Measurements from ENCODE around the gene ZNF761.
A peak's percentile ranks its signal among the peaks of the same experiment; 100 is the strongest.
"Not testable (repeated sequence)": the region's sequence is repeated elsewhere in the genome, so short reads cannot be mapped to it uniquely, and the experiment has no call there.

ZNF761 gene

DNA sequence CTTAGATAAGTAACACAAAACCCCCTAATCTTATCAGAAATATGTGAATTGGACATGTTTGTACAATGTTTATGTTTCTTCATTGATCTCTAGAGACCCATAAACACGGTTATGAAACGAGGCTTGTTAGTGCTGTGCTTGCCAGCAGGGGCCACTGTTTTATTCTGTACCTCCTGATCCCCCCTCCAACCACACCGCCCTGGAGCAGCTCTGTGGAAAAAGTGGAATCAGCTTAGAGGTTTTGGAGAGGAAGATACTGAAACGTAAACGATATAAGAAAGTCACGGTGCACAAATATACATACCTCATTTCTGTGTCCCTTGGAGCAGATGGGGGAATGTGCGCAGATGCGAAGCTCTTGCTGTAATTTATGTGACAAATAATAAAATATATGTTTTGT, 8.1 kb upstream of the ZNF761 start:
- not testable (repeated sequence) for H3K9me3 ChIP-seq (ENCODE audit: low read length); H3K4me2 ChIP-seq (ENCODE audit: low read length); H3K36me3 ChIP-seq (ENCODE audit: insufficient read depth, low read length); H3K4me3 ChIP-seq (ENCODE audit: low read depth, low read length, poor library complexity, severe bottlenecking); H4K20me1 ChIP-seq (ENCODE audit: insufficient read depth, low read length); H3K9me2 ChIP-seq (ENCODE audit: low read depth, low read length); H3K9ac ChIP-seq (ENCODE audit: low read length); H3K27ac ChIP-seq (ENCODE audit: low read depth, low read length, poor library complexity, severe bottlenecking); H3K79me2 ChIP-seq (ENCODE audit: insufficient read depth, low read length); H3K4me1 ChIP-seq (ENCODE audit: insufficient read depth, low read length, severe bottlenecking); H3F3A ChIP-seq (ENCODE audit: insufficient read depth, low read length); H2AFZ ChIP-seq (ENCODE audit: low read length); H3K27me3 ChIP-seq (ENCODE audit: insufficient read depth, low read length)
- TF ChIP-seq, protein P1, sequence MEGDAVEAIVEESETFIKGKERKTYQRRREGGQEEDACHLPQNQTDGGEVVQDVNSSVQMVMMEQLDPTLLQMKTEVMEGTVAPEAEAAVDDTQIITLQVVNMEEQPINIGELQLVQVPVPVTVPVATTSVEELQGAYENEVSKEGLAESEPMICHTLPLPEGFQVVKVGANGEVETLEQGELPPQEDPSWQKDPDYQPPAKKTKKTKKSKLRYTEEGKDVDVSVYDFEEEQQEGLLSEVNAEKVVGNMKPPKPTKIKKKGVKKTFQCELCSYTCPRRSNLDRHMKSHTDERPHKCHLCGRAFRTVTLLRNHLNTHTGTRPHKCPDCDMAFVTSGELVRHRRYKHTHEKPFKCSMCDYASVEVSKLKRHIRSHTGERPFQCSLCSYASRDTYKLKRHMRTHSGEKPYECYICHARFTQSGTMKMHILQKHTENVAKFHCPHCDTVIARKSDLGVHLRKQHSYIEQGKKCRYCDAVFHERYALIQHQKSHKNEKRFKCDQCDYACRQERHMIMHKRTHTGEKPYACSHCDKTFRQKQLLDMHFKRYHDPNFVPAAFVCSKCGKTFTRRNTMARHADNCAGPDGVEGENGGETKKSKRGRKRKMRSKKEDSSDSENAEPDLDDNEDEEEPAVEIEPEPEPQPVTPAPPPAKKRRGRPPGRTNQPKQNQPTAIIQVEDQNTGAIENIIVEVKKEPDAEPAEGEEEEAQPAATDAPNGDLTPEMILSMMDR (IDR thresholded peaks at IDR 0.05; ENCODE audit: low read length) = peak; percentile 11; the same call in 1 of the 2 replicates

DNA sequence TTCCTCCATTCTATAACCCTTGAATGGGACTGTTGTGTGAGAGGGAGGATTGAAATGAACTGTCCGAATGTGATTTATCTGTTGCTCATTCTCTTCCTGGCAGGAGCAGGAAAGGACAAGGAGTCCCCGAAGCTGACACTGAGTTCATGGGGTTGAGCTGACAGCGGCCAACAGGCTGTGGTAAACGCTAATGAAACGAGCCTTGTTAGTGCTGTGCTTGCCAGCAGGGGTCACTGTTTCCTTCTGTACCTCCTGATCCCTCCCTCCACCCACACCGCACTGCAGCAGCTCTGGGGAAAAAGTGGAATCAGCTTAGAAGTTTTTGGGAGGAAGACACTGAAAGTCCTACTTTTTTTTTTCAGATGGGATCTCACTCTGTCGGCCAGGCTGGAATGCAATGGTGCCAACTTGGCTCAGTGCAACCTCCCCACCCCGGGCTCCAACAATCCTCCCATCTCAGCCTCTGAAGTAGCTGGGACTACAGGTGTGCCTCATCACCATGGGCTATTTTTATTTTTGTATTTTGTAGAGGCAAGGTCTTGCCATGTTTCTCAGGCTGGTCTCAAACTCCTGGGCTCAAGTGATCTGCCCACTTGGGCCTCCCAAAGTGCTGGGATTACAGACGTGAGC, 6.7 kb upstream of the ZNF761 start:
- H2AFZ ChIP-seq (ENCODE audit: low read length) = no peak overlapping the region
- H3K9ac ChIP-seq (ENCODE audit: low read length) = no peak overlapping the region

DNA sequence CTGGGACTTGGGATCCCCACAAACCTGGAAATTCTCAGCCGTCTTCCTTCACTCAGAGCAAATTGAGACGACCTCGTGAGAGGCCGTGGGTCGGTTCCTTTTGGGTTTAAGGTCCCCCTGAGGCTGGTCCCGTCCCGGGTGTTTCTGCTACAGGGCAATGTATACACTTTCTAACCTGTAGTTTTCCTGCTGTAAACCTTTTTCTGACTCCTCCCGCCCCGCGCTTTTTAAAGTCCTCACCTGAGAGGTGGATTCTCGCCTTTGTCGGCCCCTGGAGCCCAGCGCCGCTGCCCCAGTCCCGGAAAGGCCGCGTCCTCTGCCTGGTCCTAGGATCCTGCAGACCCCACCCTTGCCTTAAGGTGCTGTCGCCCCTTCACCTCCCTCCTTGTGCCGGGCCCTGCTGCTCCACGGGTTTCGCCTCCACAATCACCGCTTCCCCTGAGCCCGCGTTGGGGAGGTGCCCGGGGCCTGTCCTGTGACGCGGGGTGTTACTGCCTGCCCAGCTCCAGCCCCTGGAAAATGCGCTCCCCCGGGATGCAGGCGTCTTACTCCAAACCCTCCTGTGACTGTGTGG, 391 bp downstream of the ZNF761 start:
- H3K36me3 ChIP-seq (ENCODE audit: insufficient read depth, low read length) = peaks cover 42% of the 10 kb centered on the region
- 0 out of 2 replicates have a peak, but pooled peaks cover 3% of the 10 kb centered on the region for H3K9me3 ChIP-seq (ENCODE audit: low read length)
- H3K9me2 ChIP-seq (ENCODE audit: low read depth, low read length) = no peaks in the 10 kb centered on the region
- no peak overlapping the region for H2AFZ ChIP-seq (ENCODE audit: low read length)
- H3K27ac ChIP-seq (ENCODE audit: low read depth, low read length, poor library complexity, severe bottlenecking) = no peak overlapping the region
- H3K9ac ChIP-seq (ENCODE audit: low read length) = peak overlapping the region; percentile 89
- TF ChIP-seq, protein P1 (IDR thresholded peaks at IDR 0.05; ENCODE audit: low read length) = no peak
- TF ChIP-seq EZH2 (IDR thresholded peaks at IDR 0.05; ENCODE audit: borderline replicate concordance, low read length) = no peak
- H3K4me1 ChIP-seq (ENCODE audit: insufficient read depth, low read length, severe bottlenecking) = peaks cover 12% of the 10 kb centered on the region
- no peaks in the 10 kb centered on the region for H3K27me3 ChIP-seq (ENCODE audit: insufficient read depth, low read length)
- no peaks in the 10 kb centered on the region for H4K20me1 ChIP-seq (ENCODE audit: insufficient read depth, low read length)
- H3F3A ChIP-seq (ENCODE audit: insufficient read depth, low read length) = no peaks in the 10 kb centered on the region
- H3K4me3 ChIP-seq (ENCODE audit: low read depth, low read length, poor library complexity, severe bottlenecking) = peak overlapping the region; percentile 78
- 0 out of 2 replicates have a peak, but pooled peaks cover 6% of the 10 kb centered on the region for H3K79me2 ChIP-seq (ENCODE audit: insufficient read depth, low read length)
- peak overlapping the region; percentile 94 for H3K4me2 ChIP-seq (ENCODE audit: low read length)

More for the DNA sequence above, 6.7 kb upstream of the ZNF761 start:
- Histone ChIP-seq H3K36me3 (ENCODE audit: insufficient read depth, low read length) (no peaks in the 10 kb centered on the region), H3K27ac (ENCODE audit: low read depth, low read length, poor library complexity, severe bottlenecking) (no peak overlapping the region), H3K79me2 (ENCODE audit: insufficient read depth, low read length) (no peaks in the 10 kb centered on the region), H4K20me1 (ENCODE audit: insufficient read depth, low read length) (no peaks in the 10 kb centered on the region), H3K9me3 (ENCODE audit: low read length) (no peaks in the 10 kb centered on the region), H3K4me1 (ENCODE audit: insufficient read depth, low read length, severe bottlenecking) (no peaks in the 10 kb centered on the region), H3F3A (ENCODE audit: insufficient read depth, low read length) (no peaks in the 10 kb centered on the region), H3K4me2 (ENCODE audit: low read length) (no peak overlapping the region), H3K4me3 (ENCODE audit: low read depth, low read length, poor library complexity, severe bottlenecking) (no peak overlapping the region), H3K27me3 (ENCODE audit: insufficient read depth, low read length) (no peaks in the 10 kb centered on the region), H3K9me2 (ENCODE audit: low read depth, low read length) (no peaks in the 10 kb centered on the region)
- TF ChIP-seq, protein P1 (IDR thresholded peaks at IDR 0.05; ENCODE audit: low read length) = peak; percentile 72
- TF ChIP-seq EZH2 (IDR thresholded peaks at IDR 0.05; ENCODE audit: borderline replicate concordance, low read length) = no peak

DNA sequence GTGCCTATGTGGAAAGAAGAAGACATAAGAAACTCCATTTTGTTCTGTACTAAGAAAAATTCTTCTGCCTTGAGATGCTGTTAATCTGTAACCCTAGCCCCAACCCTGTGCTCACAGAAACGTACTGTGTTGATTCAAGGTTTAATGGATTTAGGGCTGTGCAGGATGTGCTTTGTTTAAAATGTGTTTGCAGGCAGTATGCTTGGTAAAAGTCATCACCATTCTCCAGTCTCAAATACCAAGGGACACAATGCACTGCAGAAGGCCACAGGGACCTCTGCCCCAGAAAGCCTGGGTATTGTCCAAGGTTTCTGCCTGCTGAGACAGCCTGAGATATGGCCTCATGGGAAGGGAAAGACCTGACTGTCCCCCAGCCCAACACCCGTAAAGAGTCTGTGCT, 12.0 kb downstream of the ZNF761 start:
- peaks cover 89% of the 10 kb centered on the region for H3K36me3 ChIP-seq (ENCODE audit: insufficient read depth, low read length)
- not testable (repeated sequence) for H2AFZ ChIP-seq (ENCODE audit: low read length); H3K27me3 ChIP-seq (ENCODE audit: insufficient read depth, low read length)

DNA sequence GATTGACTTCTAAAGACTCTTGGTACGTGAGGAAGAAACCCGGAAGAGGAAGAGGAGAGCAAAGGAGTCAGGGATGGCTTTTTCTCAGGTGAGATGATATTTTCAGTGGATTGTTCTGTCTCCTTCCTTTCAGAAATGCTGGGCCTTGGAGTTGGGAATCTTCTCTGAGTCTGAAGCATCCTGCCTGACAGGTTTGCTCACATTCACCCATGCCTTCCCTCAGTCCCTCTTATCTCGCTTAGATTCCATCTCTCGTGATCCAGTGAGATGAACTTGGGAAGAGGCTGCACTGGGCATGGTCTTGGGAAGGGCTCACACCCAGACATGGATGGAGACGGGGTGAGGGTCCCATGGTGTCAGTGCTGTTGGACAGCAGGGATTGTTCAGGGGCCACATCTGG, 15.4 kb downstream of the ZNF761 start:
- not testable (repeated sequence) for H3K4me1 ChIP-seq (ENCODE audit: insufficient read depth, low read length, severe bottlenecking); H3F3A ChIP-seq (ENCODE audit: insufficient read depth, low read length); H3K27me3 ChIP-seq (ENCODE audit: insufficient read depth, low read length); H2AFZ ChIP-seq (ENCODE audit: low read length); H3K79me2 ChIP-seq (ENCODE audit: insufficient read depth, low read length); H3K9ac ChIP-seq (ENCODE audit: low read length); H3K4me3 ChIP-seq (ENCODE audit: low read depth, low read length, poor library complexity, severe bottlenecking); H3K27ac ChIP-seq (ENCODE audit: low read depth, low read length, poor library complexity, severe bottlenecking); H3K9me3 ChIP-seq (ENCODE audit: low read length); H4K20me1 ChIP-seq (ENCODE audit: insufficient read depth, low read length); H3K4me2 ChIP-seq (ENCODE audit: low read length); H3K9me2 ChIP-seq (ENCODE audit: low read depth, low read length)
- H3K36me3 ChIP-seq (ENCODE audit: insufficient read depth, low read length) = peaks cover 92% of the 10 kb centered on the region

More for the DNA sequence above, 12.0 kb downstream of the ZNF761 start:
- H3K4me3 ChIP-seq (ENCODE audit: low read depth, low read length, poor library complexity, severe bottlenecking); H4K20me1 ChIP-seq (ENCODE audit: insufficient read depth, low read length); H3K4me1 ChIP-seq (ENCODE audit: insufficient read depth, low read length, severe bottlenecking); H3F3A ChIP-seq (ENCODE audit: insufficient read depth, low read length); H3K9me3 ChIP-seq (ENCODE audit: low read length); H3K79me2 ChIP-seq (ENCODE audit: insufficient read depth, low read length); H3K27ac ChIP-seq (ENCODE audit: low read depth, low read length, poor library complexity, severe bottlenecking); H3K4me2 ChIP-seq (ENCODE audit: low read length); H3K9me2 ChIP-seq (ENCODE audit: low read depth, low read length); H3K9ac ChIP-seq (ENCODE audit: low read length): not testable (repeated sequence)
